Psoas muscle (tissue), 8 donors: Measurements from ENCODE around the gene EEF1AKMT4. TPM values are rescaled to one million over a fixed set of nuclear protein-coding genes. Genes with fewer than 3 reads are reported as not detected.

Experiments
- ATAC-seq, 4 donors: fragments of 200-7000 bp; cut with Tn5 transposase; one replicate each; pipeline ENCODE4 v1.9.1; 2020; ENCODE audit warnings: moderate library complexity in 3 of 4, mild to moderate bottlenecking in 2 of 4
- DNase-seq, 2 donors: peaks; one replicate each; pipeline ENCODE4 v3.0.0-alpha.2; 2020
- H3K27ac ChIP-seq: fragments of 200-600 bp; one replicate; pipeline ENCODE4 v1.8.0; 2022
- H3K27me3 ChIP-seq, 3 donors: fragments of 200-600 bp in 1 of 3; one replicate each; pipeline versions ENCODE4 v1.6.1 to v1.8.0; 2013 to 2022; ENCODE audit warnings: low read length in 2 of 3, mild to moderate bottlenecking in 2 of 3, moderate library complexity in 1 of 3; ENCODE audit not compliant: insufficient read depth in 3 of 3
- H3K36me3 ChIP-seq, 2 donors: fragments of 200-600 bp in 1 of 2; one replicate each; pipeline versions ENCODE4 v1.6.1 to v1.8.0; 2013 to 2022; ENCODE audit warnings: low read depth in 1 of 2, mild to moderate bottlenecking in 1 of 2, moderate library complexity in 1 of 2; ENCODE audit not compliant: insufficient read depth in 1 of 2
- H3K4me1 ChIP-seq: fragments of 200-600 bp; one replicate; pipeline ENCODE4 v1.8.0; 2022
- H3K4me3 ChIP-seq: fragments of 200-600 bp; one replicate; pipeline ENCODE4 v1.8.0; 2022; ENCODE audit warnings: mild to moderate bottlenecking
- H3K9me3 ChIP-seq: fragments of 200-600 bp; one replicate; pipeline ENCODE4 v1.8.0; 2022
- CTCF ChIP-seq: fragments of 200-600 bp; IDR thresholded peaks from one replicate; pipeline ENCODE4 v1.8.0; 2022; ENCODE audit warnings: antibody characterized with exemption
- WGBS, 3 donors: extraction: QIAGEN DNeasy Blood & Tissue Kit; methylation state at CpG; one replicate each; pipeline versions ENCODE4 v1.1.6 to v1.1.7; 2013; 5-methylcytosine and 5-hydroxymethylcytosine counted together
- intact Hi-C, 2 donors: fragments of 100-400 bp; cut with DNase I; formaldehyde crosslinking; loops; one replicate each; pipeline versions ENCODE4 v1.11.0 to v1.14.2; 2022
- polyA plus RNA-seq, 3 donors: library from polyadenylated mRNA; stranded (reverse); fragments of 200-250 nt; gene quantifications; one replicate each; pipeline ENCODE4 v1.2.3, GENCODE V29; 2013
- total RNA-seq, 4 donors: library from RNA; stranded (reverse); fragmentation: NEBNext Ultra II Directional in 2 of 4; extraction: Animal tissue kit (Norgen Biotek cat#: 25700) in 2 of 4; gene quantifications; one replicate each; pipeline versions ENCODE4 v1.2.1 to v1.2.4, GENCODE V29; 2021 to 2023
- donor health status: healthy with polysubstance abuse.
- donor health status: DM: no; HTN: no; CAD: no; lungs with moderate emphysema.
- donor health status: Bipolar disorder and iron deficiency.
- donor health status: healthy.
- donor health status: DM: yes; HTN: yes; CAD: no.
- donor health status: DM: no; HTN: no; CAD: no.
- donor health status: DM: no; HTN: no; CAD: no.
- donor health status: DM: yes; HTN: yes; CAD: no.

EEF1AKMT4 gene
- total and polyA plus RNA-seq, 7 donors, result 1.8 to 25.5 (median 8.2) TPM

- TF ChIP-seq CTCF, result no peak
- DNase-seq (no peak), ATAC-seq (no peak)
- WGBS, 3 donors, result 78 to 90% (median 79%) methylated on average over 7 of the region's 7 CpGs
- H3K9me3 ChIP-seq, result no peaks in the 10 kb centered on the region
- H3K4me3 ChIP-seq, result no peak overlapping the region
- no peak overlapping the region for H3K27ac ChIP-seq
- H3K27me3 ChIP-seq, result no peaks in the 10 kb centered on the region
- intact Hi-C loops, result loop anchor here in 1 of 2 donors (5.0 kb wide), 1 partner anchor 159 kb away; the partner anchor contains the start of gene EIF2B5
- peaks cover 9 to 19% of the 10 kb centered on the region in 2 donors for H3K36me3 ChIP-seq
- H3K4me1 ChIP-seq, result peaks cover 23% of the 10 kb centered on the region
Measured at GRCh38 chr3:184296616-184297015, 47.1 kb downstream of the EEF1AKMT4 start.

GRCh38 chr3:184298759-184299487 lies 49.5 kb downstream of the EEF1AKMT4 start, which contains the start of gene PSMD2:
TSS of gene PSMD2 (plus strand) at chr3:184299241. CDS start at chr3:184299267, 26 bp downstream.
- Histone ChIP-seq H3K4me1 (peaks cover 25% of the 10 kb centered on the region), H3K27me3 (no peaks in the 10 kb centered on the region), H3K27ac (peak within 1 kb of the TSS; percentile 84), H3K9me3 (no peaks in the 10 kb centered on the region), H3K4me3 (peak within 1 kb of the TSS; percentile 97), H3K36me3 (peaks cover 21 to 42% of the 10 kb centered on the region in 2 donors)
- peak; percentile 98 to 99 (median 99) for ATAC-seq
- DNase-seq, result peak; percentile 98 to 99
- TF ChIP-seq CTCF, result no peak
- 0 to 1% (median 0%) methylated on average over 55 to 78 of the region's 78 CpGs for WGBS, 3 donors
- intact Hi-C loops, result loop anchor here in 1 of 2 donors (5.0 kb wide), 1 partner anchor 162 kb away; the partner anchor contains the start of gene EIF2B5

- H3K4me1 ChIP-seq, result peaks cover 25% of the 10 kb centered on the region
- intact Hi-C loops, result loop anchor here in 1 of 2 donors (5.0 kb wide), 2 partner anchors 43 to 162 kb away; partner anchors contain the start of gene EIF2B5
- H3K27me3 ChIP-seq, result no peaks in the 10 kb centered on the region
- ATAC-seq (peak in 2 of 4 donors; percentile 0 to 21), DNase-seq (peak in 1 of 2 donors; percentile 23)
- TF ChIP-seq CTCF, result no peak
- peaks cover 23 to 50% of the 10 kb centered on the region in 2 donors for H3K36me3 ChIP-seq
- WGBS, 3 donors, result 15 to 20% (median 15%) methylated on average over 23 to 29 of the region's 29 CpGs
- no peaks in the 10 kb centered on the region for H3K9me3 ChIP-seq
- H3K27ac ChIP-seq, result peak overlapping the region; percentile 84
- H3K4me3 ChIP-seq, result peak overlapping the region; percentile 97
Measured at GRCh38 chr3:184299488-184300377, 50.3 kb downstream of the EEF1AKMT4 start.

GRCh38 chr3:184300378-184300720 lies 50.9 kb downstream of the EEF1AKMT4 start:
- no peaks in the 10 kb centered on the region for H3K27me3 ChIP-seq
- 75 to 80% (median 76%) methylated on average over 3 of the region's 3 CpGs for WGBS, 3 donors
- no peak for TF ChIP-seq CTCF
- intact Hi-C loops, result loop anchor here in 1 of 2 donors (5.0 kb wide), 1 partner anchor 42 kb away; no protein-coding TSS in a partner anchor
- DNase-seq (no peak), ATAC-seq (no peak)
- H3K9me3 ChIP-seq, result no peaks in the 10 kb centered on the region
- peak overlapping the region; percentile 84 for H3K27ac ChIP-seq
- H3K4me3 ChIP-seq, result peak overlapping the region; percentile 97
- H3K4me1 ChIP-seq, result peaks cover 25% of the 10 kb centered on the region
- peaks cover 27 to 56% of the 10 kb centered on the region in 2 donors for H3K36me3 ChIP-seq
